Calu3 (cell line): Measurements from ENCODE around the gene FBXW11. TPM values are rescaled to one million over a fixed set of nuclear protein-coding genes. Genes with fewer than 3 reads are reported as not detected.
A peak's percentile ranks its signal among the peaks of the same experiment; 100 is the strongest.

Experiments used
- BruUV-seq: library from RNA; stranded (reverse); fragments of 400-500 nt; replicated peaks from 2 replicates; lab custom pipeline; 2021; lab: Mats Ljungman, UMichigan
- CTCF ChIA-PET: fragments of 300-600 bp; sonication (Branson Sonifier 250); formaldehyde crosslinking; loops from one replicate; lab custom pipeline; 2022; ENCODE audit warnings: antibody characterized with exemption; lab: Charles Lee
- DNase-seq: peaks from one replicate; pipeline ENCODE4 v3.0.0; 2022
- H3K27ac Mint-ChIP-seq: one replicate; pipeline ENCODE4 v1.8.0; 2022; ENCODE audit warnings: mixed read lengths; ENCODE audit not compliant: unreplicated experiment
- H3K27me3 Mint-ChIP-seq: one replicate; pipeline ENCODE4 v1.8.0; 2022; ENCODE audit warnings: mixed read lengths; ENCODE audit not compliant: unreplicated experiment
- H3K36me3 Mint-ChIP-seq: one replicate; pipeline ENCODE4 v1.8.0; 2022; ENCODE audit warnings: mild to moderate bottlenecking, moderate library complexity, mixed read lengths; ENCODE audit not compliant: insufficient read depth, unreplicated experiment
- H3K4me1 Mint-ChIP-seq: one replicate; pipeline ENCODE4 v1.8.0; 2022; ENCODE audit warnings: mild to moderate bottlenecking, low read depth, mixed read lengths; ENCODE audit not compliant: unreplicated experiment
- H3K4me3 Mint-ChIP-seq: one replicate; pipeline ENCODE4 v1.8.0; 2022; ENCODE audit warnings: mild to moderate bottlenecking, low read depth, moderate library complexity, mixed read lengths; ENCODE audit not compliant: unreplicated experiment
- H3K9me3 Mint-ChIP-seq: one replicate; pipeline ENCODE4 v1.8.0; 2022; ENCODE audit warnings: low read depth, mixed read lengths; ENCODE audit not compliant: unreplicated experiment
- CTCF ChIP-seq: fragments of 200-600 bp; IDR thresholded peaks from one replicate; pipeline ENCODE4 v1.8.0; 2022; ENCODE audit warnings: antibody characterized with exemption; ENCODE audit not compliant: unreplicated experiment
- intact Hi-C: fragments of 100-400 bp; cut with micrococcal nuclease; formaldehyde crosslinking; loops from one replicate; pipeline ENCODE4 v1.10.0; 2022; ENCODE audit not compliant: unreplicated experiment
- total RNA-seq: library from RNA; stranded (reverse); gene quantifications from 2 replicates; pipeline ENCODE4 v1.2.3, GENCODE V29; 2022

Gene FBXW11
- total RNA-seq, 1 experiment from 2014 or later: 63.3 TPM

DNA sequence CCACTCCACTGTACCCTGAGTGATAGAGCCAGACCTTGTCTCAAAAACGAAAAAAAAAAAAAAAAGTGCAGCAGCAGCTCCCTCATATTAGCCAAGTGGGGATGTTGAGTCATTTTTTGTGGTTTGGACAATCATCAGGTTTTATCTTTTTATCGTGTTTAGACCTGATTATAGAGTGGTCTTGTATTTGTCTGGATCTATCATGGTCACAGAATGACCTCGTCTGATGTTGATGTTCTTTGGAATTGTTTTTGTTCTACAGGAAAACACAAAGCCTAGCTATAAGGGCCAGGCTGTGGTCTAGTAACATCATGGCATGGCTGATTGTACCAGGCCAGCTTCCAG, 1.6 kb upstream of the FBXW11 start:
- Mint-ChIP-seq H3K4me1 (peaks cover 49% of the 10 kb centered on the region), H3K27ac (peak overlapping the region; percentile 98), H3K36me3 (peaks cover 40% of the 10 kb centered on the region), H3K4me3 (peak overlapping the region; percentile 97), H3K27me3 (no peaks in the 10 kb centered on the region), H3K9me3 (no peaks in the 10 kb centered on the region)
- TF ChIP-seq CTCF: no peak
- intact Hi-C loops: loop anchor here (10.0 kb wide), 1 partner anchor 613 kb away; no protein-coding TSS in a partner anchor
- DNase-seq: no peak
- CTCF ChIA-PET: interaction anchor here (0.6 to 3.9 kb wide), 6 partner anchors 12 to 590 kb away, joined by 3 to 35 read pairs (median 4); partner anchors contain the start of gene STK10
- BruUV-seq: no TSS peak

- Mint-ChIP-seq H3K27ac (peak overlapping the region; percentile 98), H3K36me3 (peaks cover 41% of the 10 kb centered on the region), H3K9me3 (no peaks in the 10 kb centered on the region), H3K27me3 (no peaks in the 10 kb centered on the region), H3K4me1 (peaks cover 55% of the 10 kb centered on the region), H3K4me3 (peak overlapping the region; percentile 97)
- intact Hi-C loops: loop anchor here (10.0 kb wide), 1 partner anchor 613 kb away; no protein-coding TSS in a partner anchor
- TF ChIP-seq CTCF: no peak
- no peak for DNase-seq
- TSS peak; percentile 87 for BruUV-seq
- CTCF ChIA-PET: interaction anchor here (0.6 to 3.9 kb wide), 13 partner anchors 10 to 627 kb away, joined by 3 to 35 read pairs (median 5); partner anchors contain the start of genes STK10 and UBTD2
Measured at GRCh38 chr5:172007175-172008110, 1.0 kb upstream of the FBXW11 start.

GRCh38 chr5:172005708-172006320, 624 bp downstream of the FBXW11 start:
- peaks cover 41% of the 10 kb centered on the region for H3K36me3 Mint-ChIP-seq
- CTCF ChIA-PET: interaction anchor here (0.8 to 3.9 kb wide), 10 partner anchors 9 to 288 kb away, joined by 3 to 35 read pairs (median 4); partner anchors contain the start of genes STK10 and UBTD2
- intact Hi-C loops: loop anchor here (10.0 kb wide), 1 partner anchor 611 kb away; no protein-coding TSS in a partner anchor
- H3K9me3 Mint-ChIP-seq: no peaks in the 10 kb centered on the region
- no peaks in the 10 kb centered on the region for H3K27me3 Mint-ChIP-seq
- TF ChIP-seq CTCF: no peak
- peaks cover 72% of the 10 kb centered on the region for H3K4me1 Mint-ChIP-seq
- no TSS peak for BruUV-seq
- DNase-seq: peak; percentile 44
- H3K4me3 Mint-ChIP-seq: peak overlapping the region; percentile 97
- peak overlapping the region; percentile 98 for H3K27ac Mint-ChIP-seq

GRCh38 chr5:172004824-172005237, 1.6 kb downstream of the FBXW11 start:
- peak overlapping the region; percentile 98 for H3K27ac Mint-ChIP-seq
- no peaks in the 10 kb centered on the region for H3K9me3 Mint-ChIP-seq
- no peaks in the 10 kb centered on the region for H3K27me3 Mint-ChIP-seq
- CTCF ChIA-PET: interaction anchor here (0.6 to 0.7 kb wide), 2 partner anchors 42 to 246 kb away, joined by 3 read pairs; no protein-coding TSS in a partner anchor
- no TSS peak for BruUV-seq
- H3K4me1 Mint-ChIP-seq: peaks cover 77% of the 10 kb centered on the region
- peaks cover 41% of the 10 kb centered on the region for H3K36me3 Mint-ChIP-seq
- intact Hi-C loops: loop anchor here (10.0 kb wide), 1 partner anchor 610 kb away; no protein-coding TSS in a partner anchor
- H3K4me3 Mint-ChIP-seq: peak overlapping the region; percentile 97
- no peak for TF ChIP-seq CTCF
- DNase-seq: no peak
